Measurements from ENCODE around the gene MACROD2.

Gene MACROD2

GRCh38 chr20:15593081-15593480 is 1597.8 kb downstream of the MACROD2 start:
- no peak for DNase-seq (ENCODE audit: low read depth)

- DNase-seq (ENCODE audit: low read depth) = no peak
Observed at GRCh38 chr20:15594158-15594695, 1598.9 kb downstream of the MACROD2 start.

GRCh38 chr20:15596220-15596890 is 1601.0 kb downstream of the MACROD2 start:
- DNase-seq (ENCODE audit: low read depth) = no peak

GRCh38 chr20:15597306-15597705 is 1602.0 kb downstream of the MACROD2 start:
- DNase-seq (ENCODE audit: low read depth) = no peak

- DNase-seq (ENCODE audit: low read depth) = no peak
Observed at GRCh38 chr20:15599961-15600360, 1604.6 kb downstream of the MACROD2 start.

- no peak for DNase-seq (ENCODE audit: low read depth)
Observed at GRCh38 chr20:15600565-15600964, 1605.2 kb downstream of the MACROD2 start.

GRCh38 chr20:15603506-15603905 is 1608.2 kb downstream of the MACROD2 start:
- no peak for DNase-seq (ENCODE audit: low read depth)

GRCh38 chr20:15603978-15604805 is 1608.9 kb downstream of the MACROD2 start:
- no peak for DNase-seq (ENCODE audit: low read depth)

GRCh38 chr20:15609921-15610320 is 1614.6 kb downstream of the MACROD2 start:
- no peak for DNase-seq (ENCODE audit: low read depth)

GRCh38 chr20:15610787-15611186 is 1615.5 kb downstream of the MACROD2 start:
- no peak for DNase-seq (ENCODE audit: low read depth)

- no peak for DNase-seq (ENCODE audit: low read depth)
Observed at GRCh38 chr20:15611541-15611940, 1616.2 kb downstream of the MACROD2 start.

- DNase-seq (ENCODE audit: low read depth) = no peak
Observed at GRCh38 chr20:15612198-15612597, 1616.9 kb downstream of the MACROD2 start.

- no peak for DNase-seq (ENCODE audit: low read depth)
Observed at GRCh38 chr20:15612769-15613168, 1617.5 kb downstream of the MACROD2 start.

GRCh38 chr20:15613530-15613929 is 1618.2 kb downstream of the MACROD2 start:
- no peak for DNase-seq (ENCODE audit: low read depth)

- DNase-seq (ENCODE audit: low read depth) = no peak
Observed at GRCh38 chr20:15616626-15617025, 1621.3 kb downstream of the MACROD2 start.

- no peak for DNase-seq (ENCODE audit: low read depth)
Observed at GRCh38 chr20:15618110-15618509, 1622.8 kb downstream of the MACROD2 start.

- no peak for DNase-seq (ENCODE audit: low read depth)
Observed at GRCh38 chr20:15618912-15619311, 1623.6 kb downstream of the MACROD2 start.

GRCh38 chr20:15619341-15619740 is 1624.0 kb downstream of the MACROD2 start:
- no peak for DNase-seq (ENCODE audit: low read depth)

GRCh38 chr20:15619816-15620215 is 1624.5 kb downstream of the MACROD2 start:
- no peak for DNase-seq (ENCODE audit: low read depth)

- no peak for DNase-seq (ENCODE audit: low read depth)
Observed at GRCh38 chr20:15622368-15622767, 1627.1 kb downstream of the MACROD2 start.

- no peak for DNase-seq (ENCODE audit: low read depth)
Observed at GRCh38 chr20:15623215-15623614, 1627.9 kb downstream of the MACROD2 start.

GRCh38 chr20:15625981-15626380 is 1630.7 kb downstream of the MACROD2 start:
- no peak for DNase-seq (ENCODE audit: low read depth)

- DNase-seq (ENCODE audit: low read depth) = no peak
Observed at GRCh38 chr20:15627089-15627488, 1631.8 kb downstream of the MACROD2 start.

Data from stimulated activated CD8-positive, alpha-beta memory T cell treated with anti-CD3 and anti-CD28 coated beads, Interleukin-12 subunit alpha, Interleukin-12 subunit beta, amount 100 ng/mL, for 1 hour (primary cell).